ENCODE data around the gene SS18L1.

DNA sequence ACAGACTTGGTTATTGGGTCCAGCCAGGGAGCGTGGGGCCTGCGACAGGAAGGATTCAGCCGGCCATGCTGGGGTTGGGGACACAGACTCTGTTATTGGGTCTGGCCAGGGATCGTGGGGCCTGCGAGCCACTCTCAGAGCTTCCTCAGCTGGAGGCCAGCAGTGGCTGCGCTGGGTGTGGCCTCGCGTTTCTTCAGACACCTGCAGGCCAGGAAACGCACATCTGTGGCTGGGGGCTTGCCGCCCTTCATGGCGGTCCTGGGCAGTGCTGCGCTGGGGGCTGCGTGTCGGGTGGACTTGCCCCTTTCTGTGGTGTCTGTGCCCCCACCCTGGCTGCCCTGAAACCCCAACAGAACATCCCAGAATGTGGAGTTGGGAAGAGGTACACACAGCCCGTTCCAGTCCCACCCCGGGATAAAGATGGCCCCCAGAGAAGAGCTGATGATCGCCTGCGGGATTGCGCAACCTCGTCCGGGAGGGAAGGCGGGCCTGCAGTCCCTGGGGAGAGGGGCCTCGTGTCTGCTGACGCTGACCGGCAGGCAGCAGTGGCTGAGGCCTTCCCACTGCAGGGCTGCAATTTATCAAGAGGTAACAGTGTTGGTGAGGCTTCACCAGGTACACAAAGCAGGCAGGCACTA lies 22.3 kb downstream of the SS18L1 start:
- TF ChIP-seq, protein P1, sequence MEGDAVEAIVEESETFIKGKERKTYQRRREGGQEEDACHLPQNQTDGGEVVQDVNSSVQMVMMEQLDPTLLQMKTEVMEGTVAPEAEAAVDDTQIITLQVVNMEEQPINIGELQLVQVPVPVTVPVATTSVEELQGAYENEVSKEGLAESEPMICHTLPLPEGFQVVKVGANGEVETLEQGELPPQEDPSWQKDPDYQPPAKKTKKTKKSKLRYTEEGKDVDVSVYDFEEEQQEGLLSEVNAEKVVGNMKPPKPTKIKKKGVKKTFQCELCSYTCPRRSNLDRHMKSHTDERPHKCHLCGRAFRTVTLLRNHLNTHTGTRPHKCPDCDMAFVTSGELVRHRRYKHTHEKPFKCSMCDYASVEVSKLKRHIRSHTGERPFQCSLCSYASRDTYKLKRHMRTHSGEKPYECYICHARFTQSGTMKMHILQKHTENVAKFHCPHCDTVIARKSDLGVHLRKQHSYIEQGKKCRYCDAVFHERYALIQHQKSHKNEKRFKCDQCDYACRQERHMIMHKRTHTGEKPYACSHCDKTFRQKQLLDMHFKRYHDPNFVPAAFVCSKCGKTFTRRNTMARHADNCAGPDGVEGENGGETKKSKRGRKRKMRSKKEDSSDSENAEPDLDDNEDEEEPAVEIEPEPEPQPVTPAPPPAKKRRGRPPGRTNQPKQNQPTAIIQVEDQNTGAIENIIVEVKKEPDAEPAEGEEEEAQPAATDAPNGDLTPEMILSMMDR (IDR thresholded peaks at IDR 0.05), result no peak
- no peak for TF ChIP-seq POLR2A (IDR thresholded peaks at IDR 0.05)

All from uterus (tissue), 2 donors.